Epithelial cell of proximal tubule (primary cell): Measurements from ENCODE around the gene RAB3IP. TPM values are rescaled to one million over a fixed set of nuclear protein-coding genes. Genes with fewer than 3 reads are reported as not detected.

Experiments
- DNase-seq: peaks from one replicate; pipeline ENCODE4 v3.0.0-alpha.2; 2011; ENCODE audit warnings: low read depth
- H3K4me3 ChIP-seq: 2 replicates; pipeline ENCODE4 v1.5.1; 2011; ENCODE audit warnings: low read depth, mild to moderate bottlenecking, low read length
- CTCF ChIP-seq: conservative IDR thresholded peaks from 2 replicates; pipeline ENCODE4 v1.5.1; 2012; ENCODE audit warnings: low read depth, mild to moderate bottlenecking, low read length
- total RNA-seq: library from RNA; depleted of rRNA; stranded (reverse); fragments of >200 nt; gene quantifications from 2 replicates; pipeline ENCODE4 v1.2.3, GENCODE V29; 2015

RAB3IP gene
- total RNA-seq, 1 donor from 2014 or later: 62.6 TPM

- peak; percentile 69 for DNase-seq
- TF ChIP-seq CTCF: no peak
- no peak overlapping the region for H3K4me3 ChIP-seq
Measured at GRCh38 chr12:69834147-69834546, 95.5 kb downstream of the RAB3IP start.

- DNase-seq: no peak
- no peak overlapping the region for H3K4me3 ChIP-seq
- TF ChIP-seq CTCF: no peak
Measured at GRCh38 chr12:69834576-69834975, 95.9 kb downstream of the RAB3IP start.

GRCh38 chr12:69835081-69835480 is 96.4 kb downstream of the RAB3IP start:
- H3K4me3 ChIP-seq: no peak overlapping the region
- no peak for DNase-seq
- no peak for TF ChIP-seq CTCF

- no peak for DNase-seq
- TF ChIP-seq CTCF: no peak
- no peak overlapping the region for H3K4me3 ChIP-seq
Measured at GRCh38 chr12:69836015-69836414, 97.4 kb downstream of the RAB3IP start.

- no peak overlapping the region for H3K4me3 ChIP-seq
- TF ChIP-seq CTCF: no peak
- no peak for DNase-seq
Measured at GRCh38 chr12:69837191-69837590, 98.5 kb downstream of the RAB3IP start.

- no peak for TF ChIP-seq CTCF
- no peak for DNase-seq
- no peak overlapping the region for H3K4me3 ChIP-seq
Measured at GRCh38 chr12:69837657-69838415, 99.2 kb downstream of the RAB3IP start.

- H3K4me3 ChIP-seq: no peak overlapping the region
- no peak for TF ChIP-seq CTCF
- DNase-seq: peak; percentile 47
Measured at GRCh38 chr12:69840727-69841126, 102.1 kb downstream of the RAB3IP start.
